GM12878 (cell line): Measurements from ENCODE around the gene POLD4. TPM values are rescaled to one million over a fixed set of nuclear protein-coding genes. Genes with fewer than 3 reads are reported as not detected.

Experiments used
- ATF3 ChIP-seq: IDR thresholded peaks from 2 replicates; pipeline ENCODE4 v1.6.1; 2011; ENCODE audit warnings: low read depth, mild to moderate bottlenecking, low read length, moderate library complexity, borderline replicate concordance; ENCODE audit errors: extremely low read depth
- BMI1 ChIP-seq: fragments of 450-650 bp; IDR thresholded peaks from 2 replicates; pipeline ENCODE4 v1.6.1; 2016; ENCODE audit warnings: mild to moderate bottlenecking, moderate library complexity, borderline replicate concordance
- CREB1 ChIP-seq: IDR thresholded peaks from 2 replicates; pipeline ENCODE4 v1.6.1; 2012; ENCODE audit warnings: low read depth, mild to moderate bottlenecking, inconsistent platforms
- EZH2 ChIP-seq: IDR thresholded peaks from 2 replicates; pipeline ENCODE4 v1.6.1; 2012; ENCODE audit warnings: low read depth, mild to moderate bottlenecking, control low read depth, inconsistent platforms, low read length, borderline replicate concordance; ENCODE audit not compliant: control insufficient read depth
- FOS ChIP-seq: IDR thresholded peaks from 3 replicates; pipeline ENCODE4 v1.6.1; 2011; ENCODE audit warnings: borderline replicate concordance; ENCODE audit not compliant: insufficient read length; ENCODE audit errors: extremely low read depth
- JUNB ChIP-seq: IDR thresholded peaks from 2 replicates; pipeline ENCODE4 v1.6.1; 2016; ENCODE audit warnings: antibody characterized with exemption, mild to moderate bottlenecking
- MXI1 ChIP-seq: fragments of 150-350 bp; IDR thresholded peaks from 2 replicates; pipeline ENCODE4 v1.6.1; 2011; ENCODE audit warnings: low read depth, mild to moderate bottlenecking, inconsistent platforms, low read length, improper control_type of control experiment
- RCOR1 ChIP-seq: conservative IDR thresholded peaks from 2 replicates; pipeline ENCODE4 v1.6.1; 2012; ENCODE audit warnings: low read depth, low read length, improper control_type of control experiment
- SIN3A ChIP-seq: IDR thresholded peaks from 2 replicates; pipeline ENCODE4 v1.6.1; 2012; ENCODE audit warnings: low read depth, low read length, improper control_type of control experiment
- SIX5 ChIP-seq: IDR thresholded peaks from 2 replicates; pipeline ENCODE4 v1.6.1; 2011; ENCODE audit warnings: mild to moderate bottlenecking, low read depth, low read length, moderate library complexity; ENCODE audit not compliant: severe bottlenecking
- SKIL ChIP-seq: fragments of 450-650 bp; IDR thresholded peaks from 2 replicates; pipeline ENCODE4 v1.6.1; 2017; ENCODE audit warnings: mild to moderate bottlenecking, low read depth, inconsistent platforms; ENCODE audit not compliant: poor library complexity, severe bottlenecking
- SMARCA5 ChIP-seq: fragments of 450-650 bp; IDR thresholded peaks from 2 replicates; pipeline ENCODE4 v1.6.1; 2017; ENCODE audit warnings: mild to moderate bottlenecking
- USF2 ChIP-seq: IDR thresholded peaks from 2 replicates; pipeline ENCODE4 v1.6.1; 2011; ENCODE audit warnings: low read depth, low read length, improper control_type of control experiment, borderline replicate concordance
- ZBED1 ChIP-seq: IDR thresholded peaks from 2 replicates; pipeline ENCODE4 v1.6.1; 2016; ENCODE audit warnings: borderline replicate concordance
- ZBTB40 ChIP-seq: fragments of 450-650 bp; IDR thresholded peaks from 2 replicates; pipeline ENCODE4 v1.6.1; 2016; ENCODE audit warnings: mild to moderate bottlenecking, moderate library complexity, borderline replicate concordance
- polyA plus RNA-seq, 11 experiments: library from polyadenylated mRNA; depleted of rRNA in 4 of 11; unstranded in 6 of 11; stranded (reverse) in 5 of 11; fragments of >200 nt; fragmentation: Nextera tagmentation in 4 of 11; fragmentation: Illumina TruSeq in 1 of 11; extraction: Ambion mirVana in 4 of 11; extraction: Trizol in 1 of 11; gene quantifications; 1 replicate in 1 of 11; 2 replicates in 10 of 11; pipeline versions ENCODE4 v1.2.1 to v1.2.3, GENCODE V29; 2011 to 2016; ENCODE audit warnings: inconsistent platforms in 2 of 11, missing spikeins in 2 of 11, low read depth in 1 of 11
- total RNA-seq, 4 experiments: library from RNA; depleted of rRNA in 3 of 4; stranded (reverse); fragments of >200 nt in 3 of 4; fragmentation: Illumina TruSeq in 1 of 4; extraction: Trizol in 1 of 4; gene quantifications; 2 replicates each; pipeline versions ENCODE4 v1.2.1 to v1.2.3, GENCODE V29; 2013 to 2021
- TF ChIP-seq, protein P1 (sequence below): fragments of 450-650 bp; conservative IDR thresholded peaks from 2 replicates; pipeline ENCODE4 v1.6.1; 2017; ENCODE audit warnings: mild to moderate bottlenecking, moderate library complexity
- TF ChIP-seq, protein P2 (sequence below): fragments of 450-650 bp; IDR thresholded peaks from 2 replicates; pipeline ENCODE4 v1.6.1; 2016; ENCODE audit warnings: mild to moderate bottlenecking

The POLD4 gene
- total and polyA plus RNA-seq, 10 of the 15 experiments (the other 5 are each of a cell fraction or from before 2014, with no cell fraction given) = 8.1 to 176 (median 88.1) TPM

DNA sequence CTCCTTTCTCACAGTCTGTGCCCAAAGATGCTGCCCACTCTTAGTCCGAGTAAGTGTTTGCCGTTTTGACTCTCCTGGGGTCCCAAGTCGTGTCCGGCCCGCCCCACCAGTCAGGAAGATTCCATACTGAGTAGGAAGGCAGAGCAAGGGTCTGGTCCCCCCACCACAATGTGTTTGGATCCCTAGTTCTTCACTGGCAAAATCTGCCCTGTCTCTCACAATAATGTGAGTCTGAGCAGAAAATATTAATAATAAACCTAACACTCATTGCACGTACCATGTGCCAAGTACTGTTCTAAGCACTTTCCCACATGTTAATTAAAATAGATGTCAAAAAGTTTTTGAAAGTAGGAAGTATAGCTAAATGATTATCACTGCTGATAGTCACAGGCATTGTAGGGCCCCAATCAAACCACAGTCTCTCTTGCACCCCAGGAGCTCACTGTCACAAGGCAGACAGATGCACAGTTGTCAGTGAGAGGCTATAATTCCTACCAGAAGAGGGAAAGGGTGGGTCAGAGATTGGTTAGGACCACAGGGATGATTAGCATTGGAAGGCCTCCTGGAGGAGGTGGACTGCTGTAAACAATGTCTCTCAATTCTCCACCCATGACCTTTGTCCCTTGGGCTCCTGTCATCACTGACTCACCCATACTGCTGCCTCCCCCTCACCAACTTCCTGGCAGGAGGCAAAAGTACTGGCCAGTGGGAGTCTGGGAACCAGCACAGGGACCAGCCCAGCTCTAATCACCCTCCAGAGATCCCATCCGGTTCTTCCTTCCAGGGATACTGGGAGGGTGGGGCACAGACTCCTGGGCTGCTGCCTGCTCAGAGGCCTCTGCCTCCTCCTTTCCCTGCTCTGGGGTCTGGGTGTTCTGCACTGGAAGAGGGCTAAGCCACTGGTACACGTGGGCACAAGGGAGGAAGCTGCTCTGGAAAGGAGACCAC is 1.0 kb upstream of the POLD4 start (continued):
- no peak for TF ChIP-seq BMI1
- TF ChIP-seq, protein P1, sequence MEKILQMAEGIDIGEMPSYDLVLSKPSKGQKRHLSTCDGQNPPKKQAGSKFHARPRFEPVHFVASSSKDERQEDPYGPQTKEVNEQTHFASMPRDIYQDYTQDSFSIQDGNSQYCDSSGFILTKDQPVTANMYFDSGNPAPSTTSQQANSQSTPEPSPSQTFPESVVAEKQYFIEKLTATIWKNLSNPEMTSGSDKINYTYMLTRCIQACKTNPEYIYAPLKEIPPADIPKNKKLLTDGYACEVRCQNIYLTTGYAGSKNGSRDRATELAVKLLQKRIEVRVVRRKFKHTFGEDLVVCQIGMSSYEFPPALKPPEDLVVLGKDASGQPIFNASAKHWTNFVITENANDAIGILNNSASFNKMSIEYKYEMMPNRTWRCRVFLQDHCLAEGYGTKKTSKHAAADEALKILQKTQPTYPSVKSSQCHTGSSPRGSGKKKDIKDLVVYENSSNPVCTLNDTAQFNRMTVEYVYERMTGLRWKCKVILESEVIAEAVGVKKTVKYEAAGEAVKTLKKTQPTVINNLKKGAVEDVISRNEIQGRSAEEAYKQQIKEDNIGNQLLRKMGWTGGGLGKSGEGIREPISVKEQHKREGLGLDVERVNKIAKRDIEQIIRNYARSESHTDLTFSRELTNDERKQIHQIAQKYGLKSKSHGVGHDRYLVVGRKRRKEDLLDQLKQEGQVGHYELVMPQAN = peak; percentile 22; the same call in 1 of the 2 replicates
- no peak for TF ChIP-seq RCOR1
- no peak for TF ChIP-seq ZBED1
- no peak for TF ChIP-seq ZBTB40
- TF ChIP-seq USF2 = no peak; the same call in 1 of the 2 replicates
- TF ChIP-seq SIN3A = no peak
- peak; percentile 7 for TF ChIP-seq SKIL
- peak; percentile 56; the same call in 1 of the 2 replicates for TF ChIP-seq MXI1
- 0 out of 2 replicates have a peak, but pooled peaks have one; percentile 2 for TF ChIP-seq JUNB
- no peak for TF ChIP-seq CREB1
- no peak for TF ChIP-seq FOS
- no peak for TF ChIP-seq EZH2
- no peak for TF ChIP-seq SIX5
- TF ChIP-seq, protein P2, sequence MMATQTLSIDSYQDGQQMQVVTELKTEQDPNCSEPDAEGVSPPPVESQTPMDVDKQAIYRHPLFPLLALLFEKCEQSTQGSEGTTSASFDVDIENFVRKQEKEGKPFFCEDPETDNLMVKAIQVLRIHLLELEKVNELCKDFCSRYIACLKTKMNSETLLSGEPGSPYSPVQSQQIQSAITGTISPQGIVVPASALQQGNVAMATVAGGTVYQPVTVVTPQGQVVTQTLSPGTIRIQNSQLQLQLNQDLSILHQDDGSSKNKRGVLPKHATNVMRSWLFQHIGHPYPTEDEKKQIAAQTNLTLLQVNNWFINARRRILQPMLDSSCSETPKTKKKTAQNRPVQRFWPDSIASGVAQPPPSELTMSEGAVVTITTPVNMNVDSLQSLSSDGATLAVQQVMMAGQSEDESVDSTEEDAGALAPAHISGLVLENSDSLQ = no peak; the same call in 1 of the 2 replicates
- no peak for TF ChIP-seq ATF3
- TF ChIP-seq SMARCA5 = peak; percentile 54; the same call in 1 of the 2 replicates
